Bronchus fibroblast of lung (primary cell): ENCODE results near the gene LIMCH1. TPM values are rescaled to one million over a fixed set of nuclear protein-coding genes. Genes with fewer than 3 reads are reported as not detected.

Experiments
- total RNA-seq: library from RNA; depleted of rRNA; stranded (reverse); fragments of >200 nt; gene quantifications from 2 replicates; pipeline ENCODE4 v1.2.3, GENCODE V29; 2015

LIMCH1 gene, protein sequence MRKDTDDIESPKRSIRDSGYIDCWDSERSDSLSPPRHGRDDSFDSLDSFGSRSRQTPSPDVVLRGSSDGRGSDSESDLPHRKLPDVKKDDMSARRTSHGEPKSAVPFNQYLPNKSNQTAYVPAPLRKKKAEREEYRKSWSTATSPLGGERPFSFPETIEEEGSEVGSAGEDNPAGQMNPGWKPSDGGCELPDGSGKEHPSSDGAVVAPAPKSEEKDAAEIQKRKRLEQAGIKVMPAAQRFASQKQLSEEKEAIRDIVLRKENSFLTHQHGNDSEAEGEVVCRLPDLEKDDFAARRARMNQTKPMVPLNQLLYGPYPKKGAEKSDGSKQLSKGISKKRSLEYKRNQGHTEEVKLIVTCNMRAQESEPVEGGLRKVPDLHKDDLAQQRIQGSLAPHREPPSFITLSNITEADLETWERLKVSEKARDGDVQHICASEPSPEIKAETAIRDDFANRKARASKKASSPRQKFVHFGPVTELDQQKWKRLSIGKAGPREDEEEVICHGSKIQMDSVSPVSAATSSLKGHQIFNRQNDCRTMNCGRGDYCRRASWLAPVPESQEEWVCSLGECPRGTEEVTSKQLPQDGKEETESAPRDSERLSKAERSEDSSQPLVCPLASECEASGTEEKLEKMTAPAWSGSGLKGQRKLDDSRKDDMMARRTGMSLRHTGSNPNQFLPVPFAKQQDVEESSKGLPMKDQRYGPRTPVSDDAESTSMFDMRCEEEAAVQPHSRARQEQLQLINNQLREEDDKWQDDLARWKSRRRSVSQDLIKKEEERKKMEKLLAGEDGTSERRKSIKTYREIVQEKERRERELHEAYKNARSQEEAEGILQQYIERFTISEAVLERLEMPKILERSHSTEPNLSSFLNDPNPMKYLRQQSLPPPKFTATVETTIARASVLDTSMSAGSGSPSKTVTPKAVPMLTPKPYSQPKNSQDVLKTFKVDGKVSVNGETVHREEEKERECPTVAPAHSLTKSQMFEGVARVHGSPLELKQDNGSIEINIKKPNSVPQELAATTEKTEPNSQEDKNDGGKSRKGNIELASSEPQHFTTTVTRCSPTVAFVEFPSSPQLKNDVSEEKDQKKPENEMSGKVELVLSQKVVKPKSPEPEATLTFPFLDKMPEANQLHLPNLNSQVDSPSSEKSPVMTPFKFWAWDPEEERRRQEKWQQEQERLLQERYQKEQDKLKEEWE (N-terminal part only)
- total RNA-seq, result 0.34 and 2.2 TPM in 2 replicates

DNA sequence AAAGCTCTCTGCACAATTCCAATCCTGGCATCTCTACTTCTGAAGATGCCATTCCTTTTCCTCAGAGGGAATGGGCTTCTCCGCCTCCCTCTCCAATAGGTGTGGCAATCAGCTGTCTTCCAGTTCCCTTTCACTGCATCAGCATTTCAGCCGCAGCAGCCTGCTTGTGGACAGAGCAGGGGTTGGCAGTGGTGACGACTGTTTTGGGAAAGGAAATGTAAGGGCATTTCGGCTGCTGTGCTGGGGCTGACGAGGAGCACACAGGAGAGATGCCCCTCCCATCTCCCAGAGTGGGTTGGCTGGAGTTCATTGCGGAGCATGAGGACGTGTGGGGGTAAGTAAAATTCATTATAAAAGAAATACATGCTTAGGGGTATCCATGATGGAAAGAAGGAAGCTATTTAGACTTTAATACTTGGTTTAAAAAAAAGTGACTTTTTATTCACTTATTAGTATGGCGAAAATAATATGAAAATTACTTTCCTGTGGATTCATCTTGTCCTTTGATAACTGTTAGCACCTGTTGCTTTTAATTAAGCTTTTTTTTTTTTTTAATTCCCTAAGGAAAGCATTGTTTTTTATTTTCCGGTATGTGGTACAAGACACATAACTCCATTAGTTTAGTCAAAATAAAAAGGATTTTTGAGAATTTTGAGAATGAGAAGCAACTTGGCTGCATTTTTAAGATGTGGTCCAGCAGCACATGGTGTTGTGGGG lies at the start of gene LIMCH1:
Gene LIMCH1 (plus strand): TSS at position 141 of the 717 bp plus-strand sequence. CDS start 67,839 bp downstream, outside the sequence.

DNA sequence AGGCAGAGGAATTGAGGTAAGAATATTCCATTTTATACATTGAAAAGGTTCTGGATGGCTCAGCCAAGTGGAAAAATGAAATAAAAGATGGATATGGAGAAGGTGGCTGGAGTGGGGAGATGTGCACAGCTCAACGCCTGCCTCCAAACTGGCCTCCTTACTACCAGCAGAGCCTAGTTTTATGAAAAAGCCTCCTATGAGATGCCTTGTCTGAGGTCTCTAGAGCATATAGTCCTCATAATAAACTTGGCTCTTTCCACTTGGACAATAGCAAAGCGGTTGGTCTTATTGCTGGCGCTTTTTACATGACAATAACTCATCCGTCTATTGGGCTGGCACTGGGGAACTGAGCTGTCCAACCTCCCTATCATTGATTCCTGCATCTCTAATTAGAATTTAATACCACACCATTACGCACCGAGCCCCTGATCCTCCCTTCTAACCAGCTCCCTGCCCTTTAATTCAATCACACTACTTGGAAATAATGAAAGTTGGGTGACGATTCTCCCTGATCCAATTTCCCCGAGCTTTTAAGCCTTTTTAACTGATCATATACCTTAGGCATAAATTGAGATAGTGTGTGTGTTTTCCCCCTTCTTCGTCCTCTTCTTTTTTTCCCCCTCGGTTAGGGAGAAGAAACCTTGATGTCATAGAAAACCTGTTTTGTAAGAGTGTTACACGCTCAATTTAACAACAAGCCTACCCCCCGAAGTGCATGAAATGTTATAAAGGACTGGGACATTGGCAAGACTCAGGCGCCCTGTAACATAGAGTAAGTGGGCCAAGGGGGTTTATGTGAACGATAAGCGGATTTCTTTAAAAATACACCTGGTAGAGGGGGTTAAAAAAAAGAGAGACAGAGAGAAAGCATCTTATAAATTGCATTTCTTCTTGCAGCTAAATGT lies 210.9 kb downstream of the LIMCH1 start, which contains the start of gene PHOX2B:
Gene PHOX2B (minus strand): TSS at position 155 of the 905 bp plus-strand sequence. CDS start 115 bp downstream, at position 40.

Other genes starting within 250 kb of the LIMCH1 start
- not detected in 2 replicates for gene PHOX2B, start 210.6 kb downstream of the LIMCH1 start, total RNA-seq